H1 (cell line): ENCODE data around the gene FAH. TPM values are rescaled to one million over a fixed set of nuclear protein-coding genes. Genes with fewer than 3 reads are reported as not detected.

Experiments
- CHD2 ChIP-seq: IDR thresholded peaks from 2 replicates; pipeline ENCODE4 v1.6.1; 2012; ENCODE audit warnings: low read length, improper control_type of control experiment
- CTCF ChIP-seq, 3 experiments: IDR thresholded peaks; 1 replicate in 2 of 3; 2 replicates in 1 of 3; pipeline versions ENCODE4 v1.5.1 to v1.6.1; 2011; ENCODE audit warnings: low read length in 3 of 3, mild to moderate bottlenecking in 3 of 3, inconsistent platforms in 2 of 3, low read depth in 1 of 3, moderate library complexity in 1 of 3; ENCODE audit not compliant: insufficient read depth in 1 of 3; ENCODE audit errors: control extremely low read depth in 1 of 3
- HDAC6 ChIP-seq: IDR thresholded peaks from one replicate; pipeline ENCODE4 v1.7.1; 2012; ENCODE audit warnings: low read depth, mild to moderate bottlenecking, inconsistent platforms, low read length, moderate library complexity
- RBBP5 ChIP-seq: IDR thresholded peaks from 2 replicates; pipeline ENCODE4 v1.7.1; 2012; ENCODE audit warnings: low read depth, mild to moderate bottlenecking, inconsistent platforms, low read length, moderate library complexity, borderline replicate concordance
- SAP30 ChIP-seq: fragments of 300-600 bp; sonication (generic); IDR thresholded peaks from 2 replicates; pipeline ENCODE4 v1.7.1; 2012; ENCODE audit warnings: low read length, moderate library complexity, mild to moderate bottlenecking, inconsistent platforms; ENCODE audit not compliant: insufficient read depth, insufficient replicate concordance
- TCF12 ChIP-seq: IDR thresholded peaks from 2 replicates; pipeline ENCODE4 v1.6.1; 2011; ENCODE audit warnings: low read depth, mild to moderate bottlenecking, low read length
- polyA plus RNA-seq, 7 experiments: library from polyadenylated mRNA; depleted of rRNA in 3 of 7; stranded (reverse) in 5 of 7; unstranded in 2 of 7; fragments of >200 nt in 5 of 7; fragments of 200-250 nt in 2 of 7; gene quantifications; 1 replicate in 5 of 7; 2 replicates in 1 of 7; 4 replicates in 1 of 7; pipeline versions ENCODE4 v1.2.1 to v1.2.3, GENCODE V29; 2011 to 2013; ENCODE audit warnings: missing spikeins in 2 of 7, mixed read lengths in 2 of 7
- total RNA-seq: library from RNA; stranded (reverse); fragmentation: NEBNext Ultra II Directional; extraction: Animal tissue kit (Norgen Biotek cat#: 25700); gene quantifications from 2 replicates; pipeline ENCODE4 v1.2.1, GENCODE V29; 2021

The FAH gene
- total and polyA plus RNA-seq, 2 of the 8 experiments (the other 6 are each of a cell fraction or from before 2014, with no cell fraction given), result 20.0 to 21.7 TPM

GRCh38 chr15:80202641-80203360 lies 50.0 kb downstream of the FAH start (continued):
- TF ChIP-seq CTCF (IDR thresholded peaks at IDR 0.05; ENCODE audit: control extremely low read depth in 1 of 3, insufficient read depth in 1 of 3, low read depth in 1 of 3, low read length in 3 of 3) (no peak), CHD2 (no peak), HDAC6 (no peak), SAP30 (no peak), TCF12 (no peak), RBBP5 (no peak)
